Naive B cell (primary cell): ENCODE results near the gene SPPL3. TPM values are rescaled to one million over a fixed set of nuclear protein-coding genes. Genes with fewer than 3 reads are reported as not detected.
A peak's percentile ranks its signal among the peaks of the same experiment; 100 is the strongest.

Experiments
- ATAC-seq, 2 donors: fragments of 150-1000 bp; cut with Tn5 transposase; 2 replicates each; pipeline ENCODE4 v1.10.0; 2021; ENCODE audit warnings: low read depth in 2 of 2, mild to moderate bottlenecking in 2 of 2, moderate library complexity in 2 of 2
- DNase-seq: peaks from one replicate; pipeline ENCODE4 v3.0.0; 2022
- H3K27ac Mint-ChIP-seq, 6 donors: one replicate each; pipeline ENCODE4 v1.8.0; 2020 to 2022; ENCODE audit warnings: mild to moderate bottlenecking in 6 of 6, mixed read lengths in 6 of 6, moderate library complexity in 5 of 6, inconsistent platforms in 2 of 6
- H3K27me3 Mint-ChIP-seq, 3 donors: one replicate each; pipeline ENCODE4 v1.8.0; 2021 to 2022; ENCODE audit warnings: mixed read lengths in 3 of 3, mild to moderate bottlenecking in 1 of 3
- H3K36me3 Mint-ChIP-seq, 2 donors: one replicate each; pipeline ENCODE4 v1.8.0; 2020 to 2022; ENCODE audit warnings: mixed read lengths in 2 of 2, inconsistent platforms in 1 of 2, mild to moderate bottlenecking in 1 of 2
- H3K4me1 Mint-ChIP-seq, 3 donors: one replicate each; pipeline ENCODE4 v1.8.0; 2020 to 2022; ENCODE audit warnings: mixed read lengths in 3 of 3, inconsistent platforms in 1 of 3, mild to moderate bottlenecking in 1 of 3, moderate library complexity in 1 of 3
- H3K4me3 Mint-ChIP-seq, 8 donors: one replicate each; pipeline ENCODE4 v1.8.0; 2020 to 2022; ENCODE audit warnings: mild to moderate bottlenecking in 8 of 8, mixed read lengths in 8 of 8, moderate library complexity in 8 of 8, inconsistent platforms in 2 of 8
- H3K9me3 Mint-ChIP-seq, 7 donors: one replicate each; pipeline ENCODE4 v1.8.0; 2020 to 2022; ENCODE audit warnings: mixed read lengths in 7 of 7, mild to moderate bottlenecking in 5 of 7, inconsistent platforms in 2 of 7, moderate library complexity in 1 of 7
- polyA plus RNA-seq, 6 donors: library from polyadenylated mRNA; unstranded; fragments of 300-500 nt; fragmentation: Illumina TruSeq; gene quantifications; one replicate each; pipeline ENCODE4 v1.2.3, GENCODE V29; 2021; ENCODE audit warnings: low read depth in 6 of 6

SPPL3 gene
- polyA plus RNA-seq, 6 donors from 2014 or later, result 17.5 to 47.5 (median 30.1) TPM

DNA sequence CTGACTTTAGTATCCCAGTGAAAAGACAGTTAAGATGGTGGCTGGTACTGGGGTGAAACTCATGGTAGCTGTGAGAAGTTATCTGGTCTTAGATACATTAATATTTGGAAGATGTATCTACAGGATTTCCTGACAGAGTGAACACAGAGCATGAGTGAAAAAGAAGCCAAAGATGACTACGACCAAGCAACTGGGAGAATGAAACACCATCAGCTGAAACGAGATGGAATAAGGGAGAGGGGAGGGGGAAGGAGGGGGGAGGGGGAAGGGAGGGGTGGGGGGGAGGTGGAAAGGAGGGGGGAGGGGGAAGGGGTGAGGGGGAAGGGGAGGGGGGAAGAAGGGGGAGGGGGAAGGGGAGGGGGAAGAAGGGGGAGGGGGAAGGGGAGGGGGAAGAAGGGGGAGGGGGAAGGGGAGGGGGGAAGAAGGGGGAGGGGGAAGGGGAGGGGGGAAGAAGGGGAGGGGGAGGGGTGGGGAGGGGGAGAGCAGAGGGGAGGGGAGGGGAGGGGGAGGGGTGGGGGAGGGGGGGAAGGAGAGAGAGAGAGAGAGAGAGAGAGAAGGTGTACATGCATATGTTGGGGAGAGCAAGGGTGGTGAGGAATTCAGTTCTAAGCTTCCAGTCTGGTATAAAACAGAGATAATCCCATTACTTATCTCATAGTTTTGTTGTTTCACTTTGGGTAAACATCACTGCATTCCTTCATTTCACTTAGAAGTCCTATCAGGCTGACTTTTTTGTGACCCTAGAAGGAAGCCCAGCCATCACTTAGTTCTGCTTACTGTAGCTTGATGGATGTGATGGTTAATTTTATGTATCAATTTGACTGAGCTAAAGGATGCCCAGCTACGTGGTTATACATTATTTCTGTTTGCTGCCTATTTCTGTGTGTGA, 73.9 kb downstream of the SPPL3 start:
- no peaks in the 10 kb centered on the region for H3K36me3 Mint-ChIP-seq
- peak overlapping the region in 4 of 6 donors; percentile 16 to 85 (median 43) for H3K27ac Mint-ChIP-seq
- no peak overlapping the region for H3K4me3 Mint-ChIP-seq

DNA sequence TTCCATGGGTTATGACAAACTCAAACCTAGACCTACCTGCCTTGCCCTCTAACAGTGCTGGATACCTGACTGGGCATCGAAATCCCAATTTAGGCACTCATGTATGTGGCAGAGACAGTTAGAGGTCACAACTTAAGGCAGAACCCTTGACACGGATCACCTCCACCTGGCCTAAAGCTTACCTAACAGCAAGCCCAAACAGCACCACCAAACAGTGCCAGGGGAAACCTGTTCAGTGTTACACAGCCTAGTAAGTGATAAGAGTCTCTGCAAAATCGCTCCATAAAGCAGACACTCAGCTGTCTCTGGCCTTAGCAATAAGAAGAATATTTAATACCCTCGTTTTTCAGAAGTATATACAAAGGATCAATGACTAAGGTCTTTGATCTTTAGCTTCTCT, 77.8 kb downstream of the SPPL3 start:
- no peaks in the 10 kb centered on the region for H3K9me3 Mint-ChIP-seq
- peaks cover 42 to 61% (median 45%) of the 10 kb centered on the region in 3 donors for H3K4me1 Mint-ChIP-seq
- DNase-seq (no peak), ATAC-seq (no peak)
- peak overlapping the region in 2 of 6 donors; percentile 1 to 62 for H3K27ac Mint-ChIP-seq
- H3K4me3 Mint-ChIP-seq, result no peak overlapping the region
- no peaks in the 10 kb centered on the region for H3K36me3 Mint-ChIP-seq
- H3K27me3 Mint-ChIP-seq, result no peaks in the 10 kb centered on the region

More for the DNA sequence above, 73.9 kb downstream of the SPPL3 start:
- ATAC-seq, result no peak
- Mint-ChIP-seq H3K27me3 (no peaks in the 10 kb centered on the region), H3K4me1 (peaks cover 39 to 77% (median 46%) of the 10 kb centered on the region in 3 donors), H3K9me3 (no peaks in the 10 kb centered on the region)
- DNase-seq, result no peak

DNA sequence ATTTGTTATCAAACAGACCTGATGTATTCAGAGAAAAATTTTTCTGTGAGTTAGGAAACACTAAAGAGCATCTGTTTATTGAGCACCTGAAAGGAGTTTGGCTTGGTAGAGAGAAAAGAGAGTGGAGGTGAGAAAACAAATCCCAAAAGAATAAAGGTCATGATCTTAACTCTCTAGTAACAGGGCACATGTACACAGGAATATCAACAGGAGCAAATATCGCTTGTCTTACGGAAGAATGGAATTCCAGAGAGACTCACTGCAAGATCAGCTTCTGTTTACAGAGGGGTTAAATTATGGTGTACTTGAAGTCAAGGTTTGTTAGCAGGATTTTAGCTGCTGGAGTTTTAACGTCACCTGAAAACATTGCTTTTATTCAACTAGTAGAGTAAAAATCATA, 78.8 kb downstream of the SPPL3 start:
- Mint-ChIP-seq H3K4me3 (no peak overlapping the region), H3K27ac (no peak overlapping the region), H3K9me3 (no peaks in the 10 kb centered on the region), H3K4me1 (peaks cover 34 to 57% (median 35%) of the 10 kb centered on the region in 3 donors), H3K36me3 (no peaks in the 10 kb centered on the region), H3K27me3 (no peaks in the 10 kb centered on the region)
- ATAC-seq, result no peak
- no peak for DNase-seq

DNA sequence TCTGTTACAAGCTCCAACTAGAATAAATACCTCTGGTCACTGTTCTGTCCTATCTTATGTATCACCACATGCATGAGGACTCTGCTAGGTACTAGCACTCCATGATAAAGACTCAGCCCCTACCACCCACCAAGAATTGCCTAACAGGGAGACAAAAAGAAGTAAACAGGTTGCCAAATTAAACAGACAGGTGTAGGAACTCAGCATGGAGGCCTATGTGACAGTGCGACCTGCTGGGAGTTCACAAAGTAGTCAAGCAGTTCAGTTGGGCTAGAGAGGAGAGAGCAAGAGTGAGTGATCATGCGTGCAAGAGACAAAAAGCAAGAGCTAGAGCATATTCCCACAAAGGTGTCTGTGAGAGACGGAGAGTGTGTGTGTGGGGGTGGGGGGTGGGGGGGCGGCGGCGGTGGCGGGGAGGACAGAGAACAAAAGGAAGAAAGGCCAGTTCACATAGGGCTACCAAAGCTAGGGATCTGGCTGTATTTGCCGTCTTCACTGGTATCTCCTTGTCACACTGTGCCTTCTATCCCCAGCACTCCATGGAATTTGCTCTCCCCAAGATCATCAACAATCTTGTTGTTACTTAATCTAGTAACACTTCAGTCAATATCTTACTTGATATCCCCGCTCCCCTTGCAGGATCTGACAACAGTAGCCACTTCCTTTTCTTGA, 81.2 kb downstream of the SPPL3 start:
- Mint-ChIP-seq H3K27me3 (no peaks in the 10 kb centered on the region), H3K9me3 (no peaks in the 10 kb centered on the region), H3K4me3 (no peak overlapping the region), H3K4me1 (peaks cover 28 to 44% (median 41%) of the 10 kb centered on the region in 3 donors), H3K27ac (peak overlapping the region in 3 of 6 donors; percentile 3 to 31 (median 19)), H3K36me3 (no peaks in the 10 kb centered on the region)
- ATAC-seq (no peak), DNase-seq (no peak)

DNA sequence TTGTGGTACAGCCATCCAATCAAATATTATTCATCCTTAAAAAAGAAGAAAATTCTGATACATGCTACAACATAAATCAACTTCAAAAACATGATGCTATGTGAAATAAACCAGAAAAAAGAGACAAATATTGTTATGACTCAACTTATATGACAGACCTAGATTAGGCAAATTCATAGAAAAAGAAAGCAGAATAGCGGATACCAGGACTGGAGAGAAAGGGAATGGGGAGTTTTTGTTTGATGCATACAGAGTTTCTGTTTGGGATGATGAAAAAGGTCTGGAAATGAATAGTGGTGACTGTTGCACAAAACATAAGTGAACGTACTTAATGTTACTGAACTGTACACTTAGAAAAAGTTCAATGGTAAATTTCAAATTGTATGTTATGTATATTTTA, 82.3 kb downstream of the SPPL3 start:
- Mint-ChIP-seq H3K27me3 (no peaks in the 10 kb centered on the region), H3K27ac (no peak overlapping the region), H3K4me3 (no peak overlapping the region), H3K4me1 (peaks cover 28 to 47% (median 37%) of the 10 kb centered on the region in 3 donors), H3K9me3 (no peaks in the 10 kb centered on the region), H3K36me3 (no peaks in the 10 kb centered on the region)
- DNase-seq (no peak), ATAC-seq (no peak)

DNA sequence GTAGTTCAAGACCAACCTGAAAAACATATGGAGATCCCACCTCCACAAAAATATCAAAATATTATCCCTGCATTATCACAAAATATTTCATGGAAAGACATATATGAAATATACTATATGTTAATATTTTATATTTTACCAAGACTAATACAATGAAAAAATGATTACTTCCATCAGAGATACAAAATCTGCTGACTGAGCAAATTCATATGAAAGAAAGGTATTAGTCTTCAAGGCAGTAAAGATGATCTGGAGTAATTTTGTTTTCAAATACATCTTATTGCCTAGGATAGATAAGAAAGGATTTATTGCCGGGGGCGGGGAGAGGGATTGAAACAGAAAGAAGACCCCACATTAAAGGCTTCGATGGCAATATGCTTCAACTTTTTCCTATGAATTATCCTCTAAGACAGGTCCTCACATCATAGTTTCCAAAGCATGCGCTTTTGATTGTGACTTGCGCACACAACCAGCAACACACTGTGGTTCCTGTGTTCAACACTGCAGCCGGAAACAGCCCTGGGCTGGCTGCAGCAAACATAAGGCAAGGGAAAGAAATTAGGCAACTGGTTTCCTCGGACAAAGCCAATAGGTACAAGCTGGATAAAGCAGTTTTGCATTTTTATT, 83.2 kb downstream of the SPPL3 start:
- ATAC-seq (no peak), DNase-seq (no peak)
- H3K4me1 Mint-ChIP-seq, result peaks cover 28 to 43% (median 30%) of the 10 kb centered on the region in 3 donors
- H3K27me3 Mint-ChIP-seq, result no peaks in the 10 kb centered on the region
- no peaks in the 10 kb centered on the region for H3K36me3 Mint-ChIP-seq
- H3K4me3 Mint-ChIP-seq, result no peak overlapping the region
- H3K9me3 Mint-ChIP-seq, result no peaks in the 10 kb centered on the region
- peak overlapping the region in 2 of 6 donors; percentile 36 to 69 for H3K27ac Mint-ChIP-seq

DNA sequence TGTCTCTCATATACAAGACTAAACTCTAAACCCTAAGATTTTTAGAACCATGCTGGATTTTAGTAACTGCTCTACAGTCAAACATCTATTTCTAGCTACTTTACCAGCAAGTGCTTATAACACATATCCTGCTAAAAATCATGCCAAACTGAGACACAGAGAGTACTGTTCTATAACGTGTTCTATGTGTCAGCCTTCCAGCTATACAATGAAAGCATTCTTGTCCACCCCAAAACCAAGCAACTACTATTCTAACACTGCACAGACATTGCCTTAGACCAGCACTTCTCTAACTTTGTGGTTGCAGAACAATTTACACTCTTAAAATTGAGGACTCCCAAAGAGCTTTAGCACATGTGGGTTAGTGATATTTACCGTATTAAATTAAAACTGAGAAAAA, 85.7 kb downstream of the SPPL3 start:
- no peaks in the 10 kb centered on the region for H3K36me3 Mint-ChIP-seq
- no peaks in the 10 kb centered on the region for H3K9me3 Mint-ChIP-seq
- H3K4me1 Mint-ChIP-seq, result peaks cover 22 to 39% (median 36%) of the 10 kb centered on the region in 3 donors
- ATAC-seq (no peak), DNase-seq (no peak)
- H3K4me3 Mint-ChIP-seq, result no peak overlapping the region
- H3K27ac Mint-ChIP-seq, result peak overlapping the region in 1 of 6 donors; percentile 12
- no peaks in the 10 kb centered on the region for H3K27me3 Mint-ChIP-seq

DNA sequence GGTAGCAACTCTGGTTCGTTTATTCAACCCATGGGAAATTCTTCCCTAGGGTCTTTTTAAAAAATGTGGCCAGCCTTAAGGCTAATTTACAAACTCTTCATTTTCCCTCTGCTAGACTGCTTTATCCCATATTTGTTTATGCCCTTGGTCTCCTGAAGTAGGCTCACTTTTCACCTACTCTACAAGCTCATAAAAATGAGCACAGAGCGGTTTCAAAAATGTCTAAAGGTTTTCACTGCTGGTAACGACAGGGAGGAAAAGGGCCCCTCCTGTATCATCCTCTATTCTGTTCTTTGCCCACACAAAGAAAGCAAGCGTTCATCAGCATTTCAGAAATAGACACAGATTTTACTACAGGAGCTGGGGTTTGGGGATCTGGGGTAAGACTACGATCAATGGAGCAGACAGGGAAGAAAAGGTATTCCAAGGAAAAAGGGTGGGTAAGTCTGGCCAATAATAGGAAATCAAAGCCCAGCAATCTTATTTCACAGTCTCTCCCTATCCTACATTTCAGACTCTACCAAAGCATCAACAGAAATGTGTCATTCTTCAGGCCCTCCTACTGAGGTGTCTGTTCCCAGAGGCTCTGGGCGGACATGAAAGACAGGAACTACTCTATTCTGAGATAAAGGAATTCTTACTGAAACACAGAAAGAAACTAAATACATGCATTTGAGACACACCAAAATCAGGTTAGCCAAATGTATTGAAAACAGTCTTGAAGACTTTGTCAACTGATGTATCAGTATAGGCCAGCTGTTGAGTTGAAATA, 86.4 kb downstream of the SPPL3 start:
- peak overlapping the region in 2 of 6 donors; percentile 66 to 85 for H3K27ac Mint-ChIP-seq
- no peaks in the 10 kb centered on the region for H3K27me3 Mint-ChIP-seq
- no peaks in the 10 kb centered on the region for H3K9me3 Mint-ChIP-seq
- ATAC-seq, result no peak
- no peaks in the 10 kb centered on the region for H3K36me3 Mint-ChIP-seq
- H3K4me1 Mint-ChIP-seq, result peaks cover 19 to 36% (median 31%) of the 10 kb centered on the region in 3 donors
- H3K4me3 Mint-ChIP-seq, result no peak overlapping the region
- DNase-seq, result no peak

DNA sequence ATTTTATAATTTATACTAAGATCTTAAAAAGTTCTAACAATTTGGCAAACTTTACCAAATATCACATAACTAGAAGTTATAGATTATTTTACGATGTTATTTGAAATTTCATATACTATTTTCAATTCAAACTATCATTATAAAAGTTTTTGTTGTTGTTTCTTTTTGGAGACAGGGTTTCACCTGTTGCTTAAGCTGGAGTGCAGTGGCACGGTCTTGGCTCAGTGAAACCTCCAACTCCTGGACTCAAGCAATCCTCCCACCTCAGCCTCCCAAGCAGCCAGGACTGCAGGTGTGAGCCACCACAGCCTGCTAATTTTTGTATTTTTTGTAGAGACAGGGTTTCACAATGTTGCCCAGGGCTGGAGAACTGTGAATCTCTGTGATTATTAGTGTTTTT, 87.8 kb downstream of the SPPL3 start:
- Mint-ChIP-seq H3K4me3 (no peak overlapping the region), H3K27me3 (no peaks in the 10 kb centered on the region), H3K27ac (peak overlapping the region in 1 of 6 donors; percentile 24), H3K9me3 (no peaks in the 10 kb centered on the region), H3K4me1 (peaks cover 22 to 38% (median 25%) of the 10 kb centered on the region in 3 donors), H3K36me3 (no peaks in the 10 kb centered on the region)
- DNase-seq (no peak), ATAC-seq (no peak)

DNA sequence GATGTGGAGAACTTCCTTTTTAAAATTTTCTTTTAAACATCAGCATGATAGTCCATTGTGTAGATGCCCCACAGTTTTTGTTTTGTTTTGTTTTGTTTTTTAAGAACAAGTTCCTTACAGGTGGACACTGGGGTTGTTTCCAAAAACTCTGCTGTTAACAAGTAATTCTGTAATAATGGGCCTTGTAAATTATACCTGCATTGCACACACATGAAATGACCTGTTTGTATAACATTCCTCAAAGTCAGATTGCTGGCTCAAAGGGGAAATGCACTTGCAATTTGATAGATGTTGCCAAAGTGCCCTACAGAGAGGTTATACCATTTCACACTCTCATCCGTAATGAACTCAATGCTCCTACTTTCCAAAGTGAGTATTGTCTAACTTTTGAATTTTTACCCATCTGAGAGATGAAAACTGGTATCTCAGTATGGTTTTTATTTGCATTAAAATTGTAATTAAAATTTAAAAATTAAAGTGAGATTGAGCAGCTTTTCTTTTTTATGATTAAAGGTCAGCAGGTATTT, 89.2 kb downstream of the SPPL3 start:
- Mint-ChIP-seq H3K4me3 (no peak overlapping the region), H3K4me1 (peaks cover 20 to 43% (median 30%) of the 10 kb centered on the region in 3 donors), H3K9me3 (no peaks in the 10 kb centered on the region), H3K36me3 (peaks cover 6 to 7% of the 10 kb centered on the region in 2 donors), H3K27ac (peak overlapping the region in 1 of 6 donors; percentile 9), H3K27me3 (no peaks in the 10 kb centered on the region)
- ATAC-seq (no peak), DNase-seq (no peak)

DNA sequence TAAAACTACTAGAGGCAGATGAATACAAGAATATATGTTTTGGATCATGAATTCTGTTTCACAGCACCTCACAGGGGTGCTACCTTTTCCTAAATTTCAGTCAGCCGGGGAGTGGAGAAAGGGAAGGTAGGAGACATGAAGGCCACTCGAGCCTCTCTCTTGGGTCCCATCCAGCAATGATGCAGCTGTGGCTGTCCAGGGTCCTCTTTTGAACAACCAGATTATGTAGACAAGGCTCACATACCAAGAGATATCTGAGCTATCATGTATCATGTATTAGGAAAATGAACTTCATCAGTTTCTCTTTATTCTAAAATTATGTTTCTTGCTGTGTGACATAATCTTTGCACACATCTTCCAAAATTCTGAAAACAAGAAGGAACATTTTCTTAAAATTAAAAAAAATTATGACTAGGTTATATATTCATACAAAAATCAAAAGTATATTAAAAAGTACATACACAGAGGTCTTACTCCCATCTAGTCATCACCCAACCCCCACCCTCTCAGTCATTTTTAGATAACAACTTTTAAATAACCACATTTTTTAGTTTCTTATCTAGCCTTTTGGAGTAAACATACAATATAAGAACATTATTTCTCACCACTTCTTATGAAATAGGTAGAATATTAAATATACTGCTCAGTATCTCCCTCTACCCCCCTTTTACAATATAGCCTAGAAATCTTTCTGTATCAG, 89.8 kb downstream of the SPPL3 start:
- ATAC-seq (no peak), DNase-seq (no peak)
- H3K27ac Mint-ChIP-seq, result peak overlapping the region in 3 of 6 donors; percentile 5 to 49 (median 24)
- no peaks in the 10 kb centered on the region for H3K27me3 Mint-ChIP-seq
- no peaks in the 10 kb centered on the region for H3K9me3 Mint-ChIP-seq
- H3K4me3 Mint-ChIP-seq, result no peak overlapping the region
- H3K4me1 Mint-ChIP-seq, result peaks cover 20 to 43% (median 30%) of the 10 kb centered on the region in 3 donors
- H3K36me3 Mint-ChIP-seq, result peaks cover 6 to 7% of the 10 kb centered on the region in 2 donors

DNA sequence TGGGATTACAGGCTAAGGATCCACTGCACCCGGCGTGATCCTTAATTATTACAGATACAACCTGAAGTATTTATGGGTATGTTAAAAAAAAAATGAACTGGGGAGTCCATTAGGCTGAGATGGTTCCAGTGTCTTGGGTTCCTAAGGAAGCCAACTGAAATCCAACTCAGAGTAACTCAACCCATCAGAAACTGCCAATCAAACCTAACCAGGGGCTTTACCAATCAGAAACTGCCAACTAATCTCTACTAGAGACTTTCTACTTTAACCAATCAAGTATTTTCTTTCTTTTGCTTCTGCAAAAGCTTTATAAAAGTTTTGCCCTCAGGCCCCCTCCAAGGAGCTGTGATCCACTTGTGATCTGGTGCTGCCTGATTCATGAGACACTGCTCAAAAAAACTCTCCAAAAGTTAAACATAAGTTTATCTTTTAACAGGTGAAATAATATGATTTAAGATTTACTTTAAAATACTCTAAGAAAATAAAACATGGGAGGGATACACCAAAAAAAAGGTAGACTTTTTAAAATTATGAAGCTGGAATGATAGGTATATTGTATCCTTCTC, 90.5 kb downstream of the SPPL3 start:
- no peak for ATAC-seq
- peaks cover 23 to 43% (median 30%) of the 10 kb centered on the region in 3 donors for H3K4me1 Mint-ChIP-seq
- H3K9me3 Mint-ChIP-seq, result no peaks in the 10 kb centered on the region
- no peaks in the 10 kb centered on the region for H3K27me3 Mint-ChIP-seq
- peak overlapping the region in 1 of 6 donors; percentile 5 for H3K27ac Mint-ChIP-seq
- no peak overlapping the region for H3K4me3 Mint-ChIP-seq
- DNase-seq, result no peak
- peaks cover 6 to 10% of the 10 kb centered on the region in 2 donors for H3K36me3 Mint-ChIP-seq
